Hepatocyte (in vitro differentiated cells): ENCODE data around the gene DLGAP3. TPM values are rescaled to one million over a fixed set of nuclear protein-coding genes. Genes with fewer than 3 reads are reported as not detected.

Experiments
- DNase-seq: peaks from one replicate; pipeline ENCODE4 v3.0.0-alpha.2; 2016; ENCODE audit warnings: low spot score
- H2AFZ ChIP-seq: fragments of 200-600 bp; sonication (generic); 2 replicates; pipeline ENCODE4 v1.6.0; 2016; ENCODE audit warnings: antibody characterized with exemption, mild to moderate bottlenecking
- H3K27ac ChIP-seq: fragments of 200-600 bp; sonication (generic); 2 replicates; pipeline ENCODE4 v1.5.1; 2016; ENCODE audit warnings: mild to moderate bottlenecking
- H3K27me3 ChIP-seq: fragments of 200-600 bp; sonication (generic); 2 replicates; pipeline ENCODE4 v1.6.1; 2016
- H3K36me3 ChIP-seq: fragments of 200-600 bp; sonication (generic); replicated peaks from 2 replicates; pipeline ENCODE4 v1.5.1; 2016; ENCODE audit warnings: low read depth; ENCODE audit not compliant: insufficient read depth
- H3K4me1 ChIP-seq: fragments of 200-600 bp; sonication (generic); 2 replicates; pipeline ENCODE4 v1.5.1; 2016; ENCODE audit warnings: mild to moderate bottlenecking, moderate library complexity; ENCODE audit not compliant: insufficient read depth
- H3K4me2 ChIP-seq: fragments of 200-600 bp; sonication (generic); 2 replicates; pipeline ENCODE4 v1.6.0; 2016
- H3K4me3 ChIP-seq: fragments of 200-600 bp; sonication (generic); 2 replicates; pipeline ENCODE4 v1.5.1; 2016; ENCODE audit warnings: mild to moderate bottlenecking
- H3K79me2 ChIP-seq: fragments of 200-600 bp; sonication (generic); 2 replicates; pipeline ENCODE4 v1.6.0; 2017; ENCODE audit warnings: mild to moderate bottlenecking
- H3K9me2 ChIP-seq: fragments of 200-600 bp; sonication (generic); replicated peaks from 2 replicates; pipeline ENCODE4 v1.6.0; 2017; ENCODE audit warnings: mild to moderate bottlenecking; ENCODE audit not compliant: insufficient read depth
- H3K9me3 ChIP-seq: fragments of 200-600 bp; sonication (generic); 2 replicates; pipeline ENCODE4 v1.5.1; 2016; ENCODE audit warnings: low read depth, mild to moderate bottlenecking
- H4K20me1 ChIP-seq: fragments of 200-600 bp; sonication (generic); 2 replicates; pipeline ENCODE4 v1.6.0; 2016; ENCODE audit warnings: mild to moderate bottlenecking; ENCODE audit not compliant: insufficient read depth, poor library complexity, severe bottlenecking
- EZH2 ChIP-seq: fragments of 200-600 bp; sonication (generic); IDR thresholded peaks from 2 replicates; pipeline ENCODE4 v1.6.1; 2016; ENCODE audit warnings: antibody characterized with exemption, mild to moderate bottlenecking, borderline replicate concordance
- EZH2phosphoT487 ChIP-seq: fragments of 200-600 bp; sonication (generic); IDR thresholded peaks from one replicate; pipeline ENCODE4 v1.6.1; 2018; ENCODE audit warnings: antibody characterized with exemption, mild to moderate bottlenecking, low read depth, moderate library complexity; ENCODE audit not compliant: unreplicated experiment, severe bottlenecking
- WGBS: methylation state at CpG from one replicate; pipeline ENCODE4 v1.1.6; 2016; ENCODE audit warnings: low lambda C conversion rate; ENCODE audit errors: missing lambda C conversion rate; 5-methylcytosine and 5-hydroxymethylcytosine counted together
- polyA plus RNA-seq: library from polyadenylated mRNA; unstranded; fragments of >200 nt; fragmentation: Nextera tagmentation; extraction: Ambion mirVana; gene quantifications from 2 replicates; pipeline ENCODE4 v1.2.1, GENCODE V29; 2016
- total RNA-seq: library from RNA; depleted of rRNA; stranded (reverse); fragments of >200 nt; gene quantifications from 2 replicates; pipeline ENCODE4 v1.2.3, GENCODE V29; 2014
- TF ChIP-seq, protein P1 (sequence below): fragments of 200-600 bp; sonication (generic); IDR thresholded peaks from 2 replicates; pipeline ENCODE4 v1.5.1; 2016; ENCODE audit warnings: antibody characterized with exemption, mild to moderate bottlenecking; ENCODE audit not compliant: poor library complexity

DLGAP3 gene
- total and polyA plus RNA-seq, 2 experiments from 2014 or later: 0.33 to 1.0 TPM

DNA sequence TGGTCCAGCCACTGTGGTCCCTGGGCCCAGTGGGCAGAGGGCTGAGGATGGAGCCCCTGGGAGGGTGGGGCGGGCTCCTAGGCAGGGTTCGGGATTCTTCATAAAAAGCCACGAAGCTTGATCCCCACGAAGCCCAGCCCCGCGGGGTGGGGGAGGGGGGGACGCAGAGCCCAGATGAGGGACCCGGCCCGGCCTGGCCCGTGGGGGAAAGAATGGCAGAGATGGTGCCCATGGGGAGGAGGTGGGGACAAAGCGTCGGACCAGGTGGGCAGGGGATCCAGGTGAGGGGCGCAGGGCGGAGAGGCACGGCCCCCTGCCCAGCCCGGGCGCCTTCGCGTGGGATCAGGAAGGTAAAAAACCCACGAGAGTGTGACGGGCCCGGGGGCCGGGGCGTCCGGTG is 63.9 kb downstream of the DLGAP3 start:
- H3K9me3 ChIP-seq: no peaks in the 10 kb centered on the region
- DNase-seq: no peak
- no peaks in the 10 kb centered on the region for H3K36me3 ChIP-seq
- H3K9me2 ChIP-seq: no peaks in the 10 kb centered on the region
- no peaks in the 10 kb centered on the region for H3K79me2 ChIP-seq
- no peaks in the 10 kb centered on the region for H4K20me1 ChIP-seq
- H3K4me2 ChIP-seq: peak overlapping the region; percentile 98
- WGBS: no CpG with 5 or more reads among the region's 25 CpGs
- H3K27ac ChIP-seq: peak overlapping the region; percentile 92
- peaks cover 6% of the 10 kb centered on the region for H3K4me1 ChIP-seq
- H3K27me3 ChIP-seq: peaks cover 4% of the 10 kb centered on the region
- peak overlapping the region; percentile 99 for H2AFZ ChIP-seq
- TF ChIP-seq, protein P1, sequence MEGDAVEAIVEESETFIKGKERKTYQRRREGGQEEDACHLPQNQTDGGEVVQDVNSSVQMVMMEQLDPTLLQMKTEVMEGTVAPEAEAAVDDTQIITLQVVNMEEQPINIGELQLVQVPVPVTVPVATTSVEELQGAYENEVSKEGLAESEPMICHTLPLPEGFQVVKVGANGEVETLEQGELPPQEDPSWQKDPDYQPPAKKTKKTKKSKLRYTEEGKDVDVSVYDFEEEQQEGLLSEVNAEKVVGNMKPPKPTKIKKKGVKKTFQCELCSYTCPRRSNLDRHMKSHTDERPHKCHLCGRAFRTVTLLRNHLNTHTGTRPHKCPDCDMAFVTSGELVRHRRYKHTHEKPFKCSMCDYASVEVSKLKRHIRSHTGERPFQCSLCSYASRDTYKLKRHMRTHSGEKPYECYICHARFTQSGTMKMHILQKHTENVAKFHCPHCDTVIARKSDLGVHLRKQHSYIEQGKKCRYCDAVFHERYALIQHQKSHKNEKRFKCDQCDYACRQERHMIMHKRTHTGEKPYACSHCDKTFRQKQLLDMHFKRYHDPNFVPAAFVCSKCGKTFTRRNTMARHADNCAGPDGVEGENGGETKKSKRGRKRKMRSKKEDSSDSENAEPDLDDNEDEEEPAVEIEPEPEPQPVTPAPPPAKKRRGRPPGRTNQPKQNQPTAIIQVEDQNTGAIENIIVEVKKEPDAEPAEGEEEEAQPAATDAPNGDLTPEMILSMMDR: no peak
- no peak for TF ChIP-seq EZH2
- TF ChIP-seq EZH2phosphoT487: no peak
- H3K4me3 ChIP-seq: peak overlapping the region; percentile 74

DNA sequence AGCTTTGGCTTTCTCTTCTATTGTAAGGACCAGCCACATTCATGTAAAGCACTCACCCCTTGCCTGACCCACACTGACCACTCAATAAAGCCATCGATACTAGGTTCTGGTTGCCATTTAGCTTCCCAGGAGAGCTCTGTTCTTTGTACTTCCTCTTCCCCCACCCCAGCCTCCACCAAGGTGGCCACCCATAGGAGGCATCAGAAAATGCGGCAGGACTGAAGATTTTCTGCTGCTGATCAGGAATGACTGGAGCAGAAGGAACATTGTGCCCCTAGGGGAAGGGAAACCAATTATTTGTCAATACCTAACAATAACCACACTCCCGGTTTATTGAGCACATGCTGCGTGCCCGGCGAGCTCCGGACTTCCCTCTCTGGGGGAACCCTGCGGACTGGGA is 64.7 kb downstream of the DLGAP3 start:
- Histone ChIP-seq H3K36me3 (no peaks in the 10 kb centered on the region), H3K27ac (no peak overlapping the region), H3K27me3 (peaks cover 4% of the 10 kb centered on the region), H3K4me3 (no peak overlapping the region), H3K9me2 (no peaks in the 10 kb centered on the region), H3K4me1 (peaks cover 6% of the 10 kb centered on the region), H3K4me2 (no peak overlapping the region), H3K79me2 (no peaks in the 10 kb centered on the region), H3K9me3 (no peaks in the 10 kb centered on the region), H2AFZ (no peak overlapping the region), H4K20me1 (no peaks in the 10 kb centered on the region)
- no peak for DNase-seq
- WGBS: 94% methylated on average over 8 of the region's 8 CpGs
- TF ChIP-seq EZH2phosphoT487 (no peak), EZH2 (no peak)
- TF ChIP-seq, protein P1: no peak

DNA sequence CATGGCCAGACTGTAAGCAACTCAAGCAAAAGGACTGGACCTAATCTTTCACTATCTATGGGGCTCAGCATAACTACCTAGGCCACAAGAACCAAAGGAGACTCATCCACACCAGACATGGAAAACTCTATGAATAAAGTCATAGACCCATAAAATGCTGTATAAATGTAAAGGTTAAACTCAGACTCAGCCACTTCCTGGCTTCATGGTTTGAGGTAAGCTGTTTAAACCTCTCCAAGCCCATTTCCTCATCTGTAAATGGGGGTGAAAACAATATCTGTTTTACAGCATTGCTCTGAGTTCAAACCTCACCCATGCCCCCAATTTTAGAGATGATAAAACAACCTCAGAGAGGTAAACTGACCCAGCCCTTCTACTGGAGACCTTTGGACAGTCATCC is 65.9 kb downstream of the DLGAP3 start:
- H3K79me2 ChIP-seq: peaks cover 10% of the 10 kb centered on the region

More for the DNA sequence above, 65.9 kb downstream of the DLGAP3 start:
- no peaks in the 10 kb centered on the region for H3K9me2 ChIP-seq
- peaks cover 4% of the 10 kb centered on the region for H3K27me3 ChIP-seq
- H2AFZ ChIP-seq: no peak overlapping the region
- H3K36me3 ChIP-seq: no peaks in the 10 kb centered on the region
- H3K27ac ChIP-seq: no peak overlapping the region
- peaks cover 9% of the 10 kb centered on the region for H3K4me1 ChIP-seq
- TF ChIP-seq, protein P1: no peak
- TF ChIP-seq EZH2phosphoT487 (no peak), EZH2 (no peak)
- H3K9me3 ChIP-seq: no peaks in the 10 kb centered on the region
- H3K4me2 ChIP-seq: no peak overlapping the region
- no peak overlapping the region for H3K4me3 ChIP-seq
- no peak for DNase-seq
- H4K20me1 ChIP-seq: no peaks in the 10 kb centered on the region
